ENCODE data around the gene NLRC3. TPM values are rescaled to one million over a fixed set of nuclear protein-coding genes. Genes with fewer than 3 reads are reported as not detected.
A peak's percentile ranks its signal among the peaks of the same experiment; 100 is the strongest.

NLRC3 gene
- total and polyA plus RNA-seq, 7 donors: 0.25 to 1.4 (median 0.76) TPM

DNA sequence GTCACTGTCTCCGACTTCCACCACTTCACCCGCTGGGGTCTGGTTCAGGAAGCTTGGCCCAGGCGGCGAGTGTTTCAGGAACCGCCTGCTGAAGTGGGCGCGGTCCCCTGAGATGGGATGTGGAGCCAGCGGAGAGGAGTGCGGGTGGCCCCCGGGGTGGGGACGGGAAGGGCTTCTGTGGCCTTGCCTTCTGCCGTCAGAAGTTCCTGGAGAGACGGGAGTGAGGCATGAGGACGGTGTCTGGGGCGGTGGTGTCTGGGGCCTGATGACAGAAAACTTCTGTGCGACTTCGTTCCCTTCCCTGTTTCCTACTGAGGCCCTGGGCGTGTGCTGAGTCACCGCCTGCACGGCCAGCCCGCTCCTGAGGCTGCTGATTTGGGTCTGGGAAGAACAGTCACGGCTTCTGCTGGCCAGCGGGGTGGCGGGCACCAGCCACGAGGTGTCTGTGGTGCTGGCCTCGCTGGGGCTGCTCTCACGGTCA is 12.3 kb upstream of the NLRC3 start:
- H3K9me3 ChIP-seq: no peaks in the 10 kb centered on the region
- 88 to 92% (median 90%) methylated on average over 26 to 27 of the region's 27 CpGs for WGBS, 3 donors
- peaks cover 3 to 49% of the 10 kb centered on the region in 2 donors for H3K36me3 ChIP-seq (ENCODE audit: insufficient read depth in 1 of 2, low read depth in 1 of 2)
- H3K27me3 ChIP-seq (ENCODE audit: insufficient read depth in 3 of 3, low read length in 2 of 3): no peaks in the 10 kb centered on the region
- intact Hi-C loops (cut with DNase I): no loop called here
- no peak overlapping the region for H3K4me3 ChIP-seq
- no peak overlapping the region for H3K27ac ChIP-seq
- ATAC-seq (no peak), DNase-seq (no peak)
- TF ChIP-seq, protein P1, sequence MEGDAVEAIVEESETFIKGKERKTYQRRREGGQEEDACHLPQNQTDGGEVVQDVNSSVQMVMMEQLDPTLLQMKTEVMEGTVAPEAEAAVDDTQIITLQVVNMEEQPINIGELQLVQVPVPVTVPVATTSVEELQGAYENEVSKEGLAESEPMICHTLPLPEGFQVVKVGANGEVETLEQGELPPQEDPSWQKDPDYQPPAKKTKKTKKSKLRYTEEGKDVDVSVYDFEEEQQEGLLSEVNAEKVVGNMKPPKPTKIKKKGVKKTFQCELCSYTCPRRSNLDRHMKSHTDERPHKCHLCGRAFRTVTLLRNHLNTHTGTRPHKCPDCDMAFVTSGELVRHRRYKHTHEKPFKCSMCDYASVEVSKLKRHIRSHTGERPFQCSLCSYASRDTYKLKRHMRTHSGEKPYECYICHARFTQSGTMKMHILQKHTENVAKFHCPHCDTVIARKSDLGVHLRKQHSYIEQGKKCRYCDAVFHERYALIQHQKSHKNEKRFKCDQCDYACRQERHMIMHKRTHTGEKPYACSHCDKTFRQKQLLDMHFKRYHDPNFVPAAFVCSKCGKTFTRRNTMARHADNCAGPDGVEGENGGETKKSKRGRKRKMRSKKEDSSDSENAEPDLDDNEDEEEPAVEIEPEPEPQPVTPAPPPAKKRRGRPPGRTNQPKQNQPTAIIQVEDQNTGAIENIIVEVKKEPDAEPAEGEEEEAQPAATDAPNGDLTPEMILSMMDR (IDR thresholded peaks at IDR 0.05): no peak
- no peaks in the 10 kb centered on the region for H3K4me1 ChIP-seq

DNA sequence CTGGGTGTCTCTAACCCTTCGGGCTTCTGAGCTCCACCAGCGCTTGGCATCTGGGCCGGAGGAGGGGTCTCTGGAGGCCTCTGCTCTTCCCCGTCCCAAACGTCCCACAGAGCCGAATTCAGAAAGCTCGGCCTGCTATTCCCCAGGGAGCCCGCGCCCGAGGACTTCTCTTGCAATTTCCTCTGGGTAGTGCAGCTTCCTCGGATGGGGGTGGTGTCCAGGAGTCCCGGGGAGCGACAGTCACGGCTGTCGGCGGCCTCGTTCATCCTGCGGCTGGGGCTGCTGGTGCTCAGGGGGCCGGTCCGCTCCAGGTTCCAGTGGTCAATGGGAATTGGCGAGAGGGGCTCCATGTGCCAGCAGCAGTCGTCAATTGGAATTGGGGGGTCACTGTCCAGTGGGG is 11.8 kb upstream of the NLRC3 start:
- Histone ChIP-seq H3K4me1 (no peaks in the 10 kb centered on the region), H3K27ac (no peak overlapping the region), H3K36me3 (ENCODE audit: insufficient read depth in 1 of 2, low read depth in 1 of 2) (peaks cover 3 to 54% of the 10 kb centered on the region in 2 donors), H3K27me3 (ENCODE audit: insufficient read depth in 3 of 3, low read length in 2 of 3) (no peaks in the 10 kb centered on the region), H3K9me3 (no peaks in the 10 kb centered on the region), H3K4me3 (no peak overlapping the region)
- no peak for ATAC-seq
- DNase-seq: no peak
- intact Hi-C loops (cut with DNase I): no loop called here
- TF ChIP-seq, protein P1 (IDR thresholded peaks at IDR 0.05): no peak
- 87 to 93% (median 91%) methylated on average over 22 of the region's 22 CpGs for WGBS, 3 donors

DNA sequence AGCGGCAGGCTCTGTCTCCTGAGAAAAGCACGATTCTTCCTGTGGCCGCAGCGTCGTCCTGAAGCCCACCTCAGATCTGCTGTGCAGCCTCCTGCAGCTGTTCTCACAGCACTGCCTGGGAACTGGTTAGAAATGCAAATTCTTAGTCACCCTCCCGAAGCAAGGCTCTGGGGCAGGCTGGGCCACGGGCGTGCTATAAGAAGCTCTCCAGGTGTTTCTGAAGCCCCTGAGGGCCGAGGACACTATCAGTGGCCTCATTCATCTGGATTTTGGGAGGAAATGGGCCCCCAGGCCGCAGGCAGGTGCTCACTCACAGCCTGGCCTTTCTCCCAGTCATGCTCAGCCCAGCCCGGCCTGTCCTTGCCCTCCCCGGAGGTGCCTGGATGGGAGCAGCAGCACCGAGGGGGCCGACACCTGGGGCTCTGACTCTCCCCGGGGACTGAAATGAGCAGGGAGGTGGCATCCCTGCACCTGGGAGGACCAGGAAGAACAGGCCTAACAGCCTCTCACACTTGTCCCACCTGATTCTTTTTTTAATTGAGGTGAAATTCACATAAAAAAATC is 10.4 kb upstream of the NLRC3 start:
- no peaks in the 10 kb centered on the region for H3K9me3 ChIP-seq
- no peak overlapping the region for H3K4me3 ChIP-seq
- H3K4me1 ChIP-seq: no peaks in the 10 kb centered on the region
- H3K27ac ChIP-seq: no peak overlapping the region
- intact Hi-C loops (cut with DNase I): no loop called here
- no peak for ATAC-seq
- H3K36me3 ChIP-seq (ENCODE audit: insufficient read depth in 1 of 2, low read depth in 1 of 2): peaks cover 3 to 65% of the 10 kb centered on the region in 2 donors
- 86 to 89% (median 88%) methylated on average over 15 of the region's 15 CpGs for WGBS, 3 donors
- no peaks in the 10 kb centered on the region for H3K27me3 ChIP-seq (ENCODE audit: insufficient read depth in 3 of 3, low read length in 2 of 3)
- DNase-seq: no peak
- TF ChIP-seq, protein P1 (IDR thresholded peaks at IDR 0.05): no peak

DNA sequence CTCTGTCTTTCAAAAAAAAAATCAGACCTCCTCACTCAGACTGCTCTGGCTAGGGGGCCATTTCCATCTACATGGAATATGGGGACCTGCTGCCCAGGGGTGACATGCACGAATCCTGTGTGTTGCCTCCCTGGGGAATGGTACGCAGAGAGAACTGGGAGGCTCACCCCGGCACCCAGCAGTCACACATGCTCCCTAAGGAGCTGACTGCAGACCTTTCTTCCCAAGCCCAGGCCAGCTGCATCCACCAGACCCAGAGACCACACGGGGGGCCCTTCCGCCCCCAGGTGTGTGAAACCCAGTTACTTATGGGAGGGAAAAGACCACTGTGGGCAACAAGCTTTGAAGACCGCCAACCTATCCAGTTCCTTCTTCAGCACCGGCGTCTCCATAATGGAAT is 7.2 kb upstream of the NLRC3 start:
- Histone ChIP-seq H3K36me3 (ENCODE audit: insufficient read depth in 1 of 2, low read depth in 1 of 2) (peaks cover 0 to 43% of the 10 kb centered on the region in 2 donors), H3K9me3 (no peaks in the 10 kb centered on the region), H3K27me3 (ENCODE audit: insufficient read depth in 3 of 3, low read length in 2 of 3) (no peaks in the 10 kb centered on the region), H3K4me3 (no peak overlapping the region), H3K4me1 (no peaks in the 10 kb centered on the region), H3K27ac (no peak overlapping the region)
- intact Hi-C loops (cut with DNase I): no loop called here
- WGBS, 3 donors: 97 to 98% (median 97%) methylated on average over 8 of the region's 8 CpGs
- ATAC-seq (no peak), DNase-seq (peak in 1 of 2 donors; percentile 18)
- TF ChIP-seq, protein P1 (IDR thresholded peaks at IDR 0.05): no peak

Data from psoas muscle (tissue), 8 donors.